ENCODE measurements around the gene TTC7B.

TTC7B gene

GRCh38 chr14:90602088-90602687, 214.0 kb downstream of the TTC7B start:
- Histone ChIP-seq H3K27me3 (ENCODE audit: insufficient read depth, poor library complexity, severe bottlenecking) (peaks cover 17% of the 10 kb centered on the region), H3K4me3 (replicated peaks; ENCODE audit: insufficient read depth, low read length) (no peak overlapping the region), H3K27ac (replicated peaks) (no peak overlapping the region)
- no peak for DNase-seq (ENCODE audit: low read depth in 1 of 2, low spot score in 1 of 2)
- no peak for TF ChIP-seq REST (IDR thresholded peaks at IDR 0.05; ENCODE audit: insufficient replicate concordance, low read depth)
- TF ChIP-seq GABPA (IDR thresholded peaks at IDR 0.05; ENCODE audit: low read depth) = no peak
- TF ChIP-seq SPI1 (IDR thresholded peaks at IDR 0.05; ENCODE audit: borderline replicate concordance, low read depth) = no peak
- no peak for TF ChIP-seq POLR2AphosphoS5 (IDR thresholded peaks at IDR 0.05; ENCODE audit: low read depth)
- no peak for TF ChIP-seq CTCF (IDR thresholded peaks at IDR 0.05; ENCODE audit: insufficient read depth, low read length)

DNA sequence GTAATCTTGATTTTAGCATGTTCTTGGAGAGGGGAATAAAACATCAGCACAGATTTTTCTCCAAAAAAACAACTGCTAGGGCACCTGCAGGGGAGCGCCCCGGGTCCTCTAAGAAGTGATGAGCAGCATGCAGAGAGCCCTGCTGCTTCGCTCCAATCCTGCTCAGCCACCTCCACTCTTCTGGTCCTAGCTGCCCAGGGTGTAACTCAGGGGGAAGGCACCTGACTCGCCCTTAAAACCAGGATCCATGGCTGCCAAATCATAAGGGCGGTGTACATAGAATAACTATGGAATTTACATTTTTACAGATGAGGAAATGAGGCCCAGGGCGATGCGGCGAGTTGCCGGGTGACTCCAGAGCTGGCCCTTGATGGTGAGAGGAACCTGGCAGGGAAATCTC, 214.7 kb downstream of the TTC7B start:
- peaks cover 17% of the 10 kb centered on the region for H3K27me3 ChIP-seq (ENCODE audit: insufficient read depth, poor library complexity, severe bottlenecking)
- no peak for TF ChIP-seq SPI1 (IDR thresholded peaks at IDR 0.05; ENCODE audit: borderline replicate concordance, low read depth)
- no peak for TF ChIP-seq CTCF (IDR thresholded peaks at IDR 0.05; ENCODE audit: insufficient read depth, low read length)
- no peak for TF ChIP-seq REST (IDR thresholded peaks at IDR 0.05; ENCODE audit: insufficient replicate concordance, low read depth)
- H3K27ac ChIP-seq (replicated peaks) = no peak overlapping the region
- no peak overlapping the region for H3K4me3 ChIP-seq (replicated peaks; ENCODE audit: insufficient read depth, low read length)
- no peak for DNase-seq (ENCODE audit: low read depth in 1 of 2, low spot score in 1 of 2)

DNA sequence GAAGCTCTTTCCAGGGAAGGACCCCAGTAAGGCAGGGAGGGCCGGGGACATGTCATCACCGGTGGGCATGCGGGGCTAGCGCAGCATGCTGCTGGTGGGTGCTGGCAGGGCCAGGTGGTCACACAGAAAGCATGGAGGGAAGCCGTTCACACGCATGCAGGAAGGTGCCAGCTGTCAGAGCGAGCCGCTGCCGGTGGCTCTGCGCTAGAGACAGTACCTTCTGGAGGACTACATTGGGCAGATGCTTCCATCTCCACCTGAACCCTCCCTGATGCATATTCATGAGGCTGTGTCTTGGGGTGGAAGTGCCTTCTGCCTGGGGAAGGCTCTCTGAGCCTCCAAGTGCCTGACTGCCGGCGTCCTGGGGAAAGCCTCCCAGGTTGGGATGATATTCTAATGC, 215.6 kb downstream of the TTC7B start:
- H3K27me3 ChIP-seq (ENCODE audit: insufficient read depth, poor library complexity, severe bottlenecking) = peaks cover 15% of the 10 kb centered on the region
- no peak overlapping the region for H3K27ac ChIP-seq (replicated peaks)
- TF ChIP-seq GABPA (IDR thresholded peaks at IDR 0.05; ENCODE audit: low read depth) (no peak), REST (IDR thresholded peaks at IDR 0.05; ENCODE audit: insufficient replicate concordance, low read depth) (no peak), SPI1 (IDR thresholded peaks at IDR 0.05; ENCODE audit: borderline replicate concordance, low read depth) (no peak), POLR2AphosphoS5 (IDR thresholded peaks at IDR 0.05; ENCODE audit: low read depth) (no peak), CTCF (IDR thresholded peaks at IDR 0.05; ENCODE audit: insufficient read depth, low read length) (no peak)
- DNase-seq (ENCODE audit: low read depth in 1 of 2, low spot score in 1 of 2) = no peak
- H3K4me3 ChIP-seq (replicated peaks; ENCODE audit: insufficient read depth, low read length) = no peak overlapping the region

All from HL-60 (cell line).